ENCODE data around the gene SNX9.

The SNX9 gene

DNA sequence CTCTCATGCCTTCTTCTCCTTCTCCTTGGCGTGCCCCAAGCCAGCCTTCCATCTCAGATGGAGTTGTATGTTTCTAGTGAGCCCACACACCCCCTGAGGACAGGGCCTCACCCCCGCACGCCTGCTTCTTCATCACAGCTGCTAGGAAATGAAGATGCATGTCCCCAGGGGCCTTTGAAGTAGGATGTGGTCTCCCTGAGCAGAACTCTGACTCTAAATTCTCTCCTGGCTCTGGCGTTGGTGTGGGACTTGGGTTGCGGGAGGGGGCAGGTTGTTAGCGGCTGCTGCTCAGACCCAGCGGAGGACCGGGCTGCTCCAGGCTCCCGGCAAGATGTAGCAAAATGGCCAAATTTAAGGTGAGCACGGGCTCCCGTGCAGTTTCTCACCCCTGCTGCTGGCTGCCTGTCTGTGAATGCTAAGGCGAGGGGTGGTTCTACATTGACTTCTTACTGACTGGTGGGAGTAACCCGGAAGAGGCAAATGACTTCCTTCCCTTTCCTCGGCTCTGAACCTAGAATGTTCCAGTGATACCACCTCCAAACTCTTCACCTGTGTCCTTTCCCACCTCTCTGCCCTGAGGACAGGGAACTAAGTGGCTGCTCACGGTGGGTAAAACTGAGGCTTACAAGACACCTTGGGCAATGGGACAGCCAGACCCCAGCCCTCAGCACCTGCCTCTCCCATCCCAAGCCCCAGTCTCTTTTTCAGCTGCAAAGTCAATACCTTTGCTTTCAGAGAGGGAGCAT, 167.4 kb downstream of the SNX9 start:
- Histone ChIP-seq H4K91ac (ENCODE audit: low read depth, low read length, poor library complexity) (peak overlapping the region; percentile 47), H3K27me3 (ENCODE audit: control insufficient read depth in 3 of 3, insufficient read depth in 3 of 3, low read depth in 1 of 3, low read length in 3 of 3) (no peaks in the 10 kb centered on the region), H3K18ac (ENCODE audit: low read length) (no peak overlapping the region), H3K23ac (ENCODE audit: low read depth, low read length, poor library complexity) (peak overlapping the region; percentile 16), H3K4me1 (ENCODE audit: control insufficient read depth in 2 of 2, insufficient read depth in 1 of 2, low read depth in 1 of 2, low read length in 2 of 2) (peaks cover 0 to 7% of the 10 kb centered on the region in 2 donors), H3K36me3 (replicated peaks in 1 of 2; ENCODE audit: control insufficient read depth in 2 of 2, insufficient read depth in 2 of 2, low read length in 2 of 2) (no peaks in the 10 kb centered on the region), H3K9me3 (replicated peaks in 1 of 2; ENCODE audit: control insufficient read depth in 2 of 2, insufficient read depth in 1 of 2, low read depth in 1 of 2, low read length in 2 of 2) (no peaks in the 10 kb centered on the region), H2BK12ac (ENCODE audit: low read length) (no peak overlapping the region), H2BK120ac (ENCODE audit: low read depth, low read length) (peak overlapping the region; percentile 25), H2AFZ (ENCODE audit: low read length) (no peak overlapping the region), H3K9ac (ENCODE audit: low read depth, low read length, poor library complexity) (no peak overlapping the region), H2AK5ac (ENCODE audit: low read depth, low read length) (peak overlapping the region; percentile 14), H3K27ac (replicated peaks; ENCODE audit: low read length) (no peak overlapping the region), H4K8ac (ENCODE audit: low read depth, low read length) (no peak overlapping the region), H2BK15ac (ENCODE audit: low read length) (no peak overlapping the region), H3K4ac (ENCODE audit: low read length) (no peak overlapping the region), H3K14ac (ENCODE audit: low read length) (no peak overlapping the region), H3K4me2 (ENCODE audit: insufficient read depth, low read length, poor library complexity, severe bottlenecking) (no peak overlapping the region), H3K79me1 (ENCODE audit: low read depth, low read length) (no peaks in the 10 kb centered on the region), H3K4me3 (ENCODE audit: low read length in 2 of 2) (no peak overlapping the region), H2BK5ac (ENCODE audit: low read length) (no peak overlapping the region)
- WGBS, 2 donors (ENCODE audit: extremely low coverage in 2 of 2, insufficient read length in 2 of 2, insufficient replicate concordance in 1 of 2) = no CpG with 5 or more reads among the region's 15 CpGs
- DNase-seq (ENCODE audit: low spot score) = no peak

DNA sequence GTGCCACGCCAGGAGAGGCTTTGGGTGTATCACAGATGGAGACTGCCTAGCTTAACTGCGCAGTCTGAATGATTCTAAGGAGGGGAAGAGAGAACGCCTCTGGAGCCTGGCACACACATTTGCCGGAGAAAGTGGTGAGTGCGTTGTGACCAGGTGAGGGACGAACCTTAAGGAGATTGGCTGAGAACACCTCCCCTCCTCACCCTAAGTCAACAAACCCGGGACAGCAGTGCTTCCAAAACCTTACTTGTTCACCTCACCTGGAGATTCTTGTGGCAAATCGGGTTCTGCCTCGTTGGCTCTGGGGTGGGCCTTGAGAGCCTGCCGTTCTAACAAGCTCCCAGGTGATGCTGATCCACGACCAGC, 168.0 kb downstream of the SNX9 start:
- no peak overlapping the region for H3K4me3 ChIP-seq (ENCODE audit: low read length in 2 of 2)
- H2BK15ac ChIP-seq (ENCODE audit: low read length) = no peak overlapping the region
- no peak overlapping the region for H3K23ac ChIP-seq (ENCODE audit: low read depth, low read length, poor library complexity)
- no peak overlapping the region for H4K8ac ChIP-seq (ENCODE audit: low read depth, low read length)
- no peak overlapping the region for H4K91ac ChIP-seq (ENCODE audit: low read depth, low read length, poor library complexity)
- DNase-seq (ENCODE audit: low spot score) = no peak
- no peak overlapping the region for H2BK120ac ChIP-seq (ENCODE audit: low read depth, low read length)
- H2BK5ac ChIP-seq (ENCODE audit: low read length) = no peak overlapping the region
- no peaks in the 10 kb centered on the region for H3K9me3 ChIP-seq (replicated peaks in 1 of 2; ENCODE audit: control insufficient read depth in 2 of 2, insufficient read depth in 1 of 2, low read depth in 1 of 2, low read length in 2 of 2)
- no peaks in the 10 kb centered on the region for H3K27me3 ChIP-seq (ENCODE audit: control insufficient read depth in 3 of 3, insufficient read depth in 3 of 3, low read depth in 1 of 3, low read length in 3 of 3)
- no peak overlapping the region for H3K9ac ChIP-seq (ENCODE audit: low read depth, low read length, poor library complexity)
- H3K18ac ChIP-seq (ENCODE audit: low read length) = no peak overlapping the region
- H3K27ac ChIP-seq (replicated peaks; ENCODE audit: low read length) = no peak overlapping the region
- no peak overlapping the region for H2AFZ ChIP-seq (ENCODE audit: low read length)
- WGBS, 2 donors (ENCODE audit: extremely low coverage in 2 of 2, insufficient read length in 2 of 2, insufficient replicate concordance in 1 of 2) = no CpG with 5 or more reads among the region's 11 CpGs
- H3K4me2 ChIP-seq (ENCODE audit: insufficient read depth, low read length, poor library complexity, severe bottlenecking) = no peak overlapping the region
- H3K36me3 ChIP-seq (replicated peaks in 1 of 2; ENCODE audit: control insufficient read depth in 2 of 2, insufficient read depth in 2 of 2, low read length in 2 of 2) = no peaks in the 10 kb centered on the region
- no peak overlapping the region for H2BK12ac ChIP-seq (ENCODE audit: low read length)
- no peak overlapping the region for H3K14ac ChIP-seq (ENCODE audit: low read length)
- H3K4ac ChIP-seq (ENCODE audit: low read length) = no peak overlapping the region
- no peaks in the 10 kb centered on the region for H3K79me1 ChIP-seq (ENCODE audit: low read depth, low read length)
- no peak overlapping the region for H2AK5ac ChIP-seq (ENCODE audit: low read depth, low read length)
- peaks cover 0 to 5% of the 10 kb centered on the region in 2 donors for H3K4me1 ChIP-seq (ENCODE audit: control insufficient read depth in 2 of 2, insufficient read depth in 1 of 2, low read depth in 1 of 2, low read length in 2 of 2)

DNA sequence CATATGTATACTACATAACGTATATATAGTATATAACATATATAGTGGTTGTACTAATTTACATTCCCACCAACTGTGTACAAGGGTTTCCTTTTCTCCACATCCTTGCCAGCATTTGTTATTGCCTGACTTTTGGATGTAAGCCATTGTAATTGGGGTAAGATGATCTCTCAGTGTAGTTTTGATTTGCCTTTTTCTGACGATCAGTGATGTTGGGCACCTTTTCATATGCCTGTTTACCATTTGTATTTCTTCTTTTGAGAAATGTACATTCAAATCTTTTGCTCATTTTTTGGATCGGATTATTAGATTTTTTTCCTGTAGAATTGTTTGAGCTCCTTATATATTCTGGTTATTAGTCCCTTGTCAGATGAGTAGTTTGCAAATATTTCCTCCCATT, 170.0 kb downstream of the SNX9 start:
- WGBS, 2 donors (ENCODE audit: extremely low coverage in 2 of 2, insufficient read length in 2 of 2, insufficient replicate concordance in 1 of 2) = no CpG with 5 or more reads among the region's 3 CpGs
- H2BK5ac ChIP-seq (ENCODE audit: low read length) = no peak overlapping the region
- no peak overlapping the region for H2BK12ac ChIP-seq (ENCODE audit: low read length)
- no peak overlapping the region for H3K14ac ChIP-seq (ENCODE audit: low read length)
- no peak overlapping the region for H2AK5ac ChIP-seq (ENCODE audit: low read depth, low read length)
- H3K4me1 ChIP-seq (ENCODE audit: control insufficient read depth in 2 of 2, insufficient read depth in 1 of 2, low read depth in 1 of 2, low read length in 2 of 2) = peaks cover 3 to 8% of the 10 kb centered on the region in 2 donors
- no peak overlapping the region for H3K4ac ChIP-seq (ENCODE audit: low read length)
- H2BK120ac ChIP-seq (ENCODE audit: low read depth, low read length) = no peak overlapping the region
- H3K18ac ChIP-seq (ENCODE audit: low read length) = no peak overlapping the region
- H3K27me3 ChIP-seq (ENCODE audit: control insufficient read depth in 3 of 3, insufficient read depth in 3 of 3, low read depth in 1 of 3, low read length in 3 of 3) = no peaks in the 10 kb centered on the region
- no peak overlapping the region for H4K91ac ChIP-seq (ENCODE audit: low read depth, low read length, poor library complexity)
- no peaks in the 10 kb centered on the region for H3K9me3 ChIP-seq (replicated peaks in 1 of 2; ENCODE audit: control insufficient read depth in 2 of 2, insufficient read depth in 1 of 2, low read depth in 1 of 2, low read length in 2 of 2)
- no peaks in the 10 kb centered on the region for H3K36me3 ChIP-seq (replicated peaks in 1 of 2; ENCODE audit: control insufficient read depth in 2 of 2, insufficient read depth in 2 of 2, low read length in 2 of 2)
- no peak overlapping the region for H3K4me2 ChIP-seq (ENCODE audit: insufficient read depth, low read length, poor library complexity, severe bottlenecking)
- H3K4me3 ChIP-seq (ENCODE audit: low read length in 2 of 2) = no peak overlapping the region
- no peak overlapping the region for H3K9ac ChIP-seq (ENCODE audit: low read depth, low read length, poor library complexity)
- H2BK15ac ChIP-seq (ENCODE audit: low read length) = no peak overlapping the region
- no peak overlapping the region for H3K23ac ChIP-seq (ENCODE audit: low read depth, low read length, poor library complexity)
- no peak overlapping the region for H2AFZ ChIP-seq (ENCODE audit: low read length)
- H3K79me1 ChIP-seq (ENCODE audit: low read depth, low read length) = no peaks in the 10 kb centered on the region
- H4K8ac ChIP-seq (ENCODE audit: low read depth, low read length) = no peak overlapping the region
- H3K27ac ChIP-seq (replicated peaks; ENCODE audit: low read length) = no peak overlapping the region
- no peak for DNase-seq (ENCODE audit: low spot score)

DNA sequence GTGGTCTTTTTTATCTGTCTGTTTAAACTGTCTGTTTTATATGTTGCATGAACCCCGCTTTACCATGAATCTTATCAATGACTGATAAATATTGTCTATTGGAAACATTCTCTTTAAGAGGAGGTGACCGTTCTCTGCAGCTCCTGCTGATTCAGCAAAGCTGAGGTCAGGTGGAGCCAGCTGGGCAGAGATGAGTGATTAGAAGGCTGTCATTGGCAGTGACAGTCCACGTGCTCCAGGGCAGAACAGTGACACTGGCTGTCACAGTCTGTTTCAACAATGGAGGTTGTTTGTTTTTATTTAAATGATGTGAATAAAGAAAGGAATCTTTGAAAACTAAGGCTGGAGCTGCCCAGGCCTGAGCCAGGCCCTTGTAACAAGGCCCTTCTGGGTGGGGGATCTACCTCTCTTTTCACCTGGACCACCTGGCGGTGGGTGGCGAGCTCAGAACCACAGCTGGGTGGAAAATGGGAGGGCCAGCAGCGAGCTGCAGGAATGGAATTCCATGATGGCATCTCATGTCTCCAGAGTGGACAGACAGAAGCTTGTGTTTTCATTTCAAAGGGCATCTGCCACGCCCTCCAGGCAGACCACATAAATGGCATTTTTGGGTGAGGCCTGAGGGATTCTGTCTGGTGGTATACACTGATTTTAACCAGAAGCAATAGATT, 171.2 kb downstream of the SNX9 start:
- H3K23ac ChIP-seq (ENCODE audit: low read depth, low read length, poor library complexity) = no peak overlapping the region
- H2AK5ac ChIP-seq (ENCODE audit: low read depth, low read length) = no peak overlapping the region
- H3K27ac ChIP-seq (replicated peaks; ENCODE audit: low read length) = no peak overlapping the region
- no peak overlapping the region for H4K91ac ChIP-seq (ENCODE audit: low read depth, low read length, poor library complexity)
- H2BK5ac ChIP-seq (ENCODE audit: low read length) = no peak overlapping the region
- H3K27me3 ChIP-seq (ENCODE audit: control insufficient read depth in 3 of 3, insufficient read depth in 3 of 3, low read depth in 1 of 3, low read length in 3 of 3) = no peaks in the 10 kb centered on the region
- no peak overlapping the region for H4K8ac ChIP-seq (ENCODE audit: low read depth, low read length)
- no peak overlapping the region for H3K9ac ChIP-seq (ENCODE audit: low read depth, low read length, poor library complexity)
- H3K36me3 ChIP-seq (replicated peaks in 1 of 2; ENCODE audit: control insufficient read depth in 2 of 2, insufficient read depth in 2 of 2, low read length in 2 of 2) = no peaks in the 10 kb centered on the region
- H3K9me3 ChIP-seq (replicated peaks in 1 of 2; ENCODE audit: control insufficient read depth in 2 of 2, insufficient read depth in 1 of 2, low read depth in 1 of 2, low read length in 2 of 2) = no peaks in the 10 kb centered on the region
- WGBS, 2 donors (ENCODE audit: extremely low coverage in 2 of 2, insufficient read length in 2 of 2, insufficient replicate concordance in 1 of 2) = no CpG with 5 or more reads among the region's 7 CpGs
- H2AFZ ChIP-seq (ENCODE audit: low read length) = no peak overlapping the region
- no peak overlapping the region for H3K4me3 ChIP-seq (ENCODE audit: low read length in 2 of 2)
- no peak overlapping the region for H3K18ac ChIP-seq (ENCODE audit: low read length)
- H2BK12ac ChIP-seq (ENCODE audit: low read length) = no peak overlapping the region
- no peak overlapping the region for H3K14ac ChIP-seq (ENCODE audit: low read length)
- no peak overlapping the region for H3K4me2 ChIP-seq (ENCODE audit: insufficient read depth, low read length, poor library complexity, severe bottlenecking)
- peaks cover 3 to 8% of the 10 kb centered on the region in 2 donors for H3K4me1 ChIP-seq (ENCODE audit: control insufficient read depth in 2 of 2, insufficient read depth in 1 of 2, low read depth in 1 of 2, low read length in 2 of 2)
- no peaks in the 10 kb centered on the region for H3K79me1 ChIP-seq (ENCODE audit: low read depth, low read length)
- H3K4ac ChIP-seq (ENCODE audit: low read length) = no peak overlapping the region
- no peak for DNase-seq (ENCODE audit: low spot score)
- no peak overlapping the region for H2BK120ac ChIP-seq (ENCODE audit: low read depth, low read length)
- no peak overlapping the region for H2BK15ac ChIP-seq (ENCODE audit: low read length)

All from neuronal stem cell (in vitro differentiated cells).